Kidney glomerular epithelial cell (primary cell): Measurements from ENCODE around the gene SCN1B.
"Not testable (repeated sequence)": the region's sequence is repeated elsewhere in the genome, so short reads cannot be mapped to it uniquely, and the experiment has no call there.

Experiments used
- DNase-seq: peaks from one replicate; lab custom pipeline; 2025; lab: John Stamatoyannopoulos, UW

The SCN1B gene

DNA sequence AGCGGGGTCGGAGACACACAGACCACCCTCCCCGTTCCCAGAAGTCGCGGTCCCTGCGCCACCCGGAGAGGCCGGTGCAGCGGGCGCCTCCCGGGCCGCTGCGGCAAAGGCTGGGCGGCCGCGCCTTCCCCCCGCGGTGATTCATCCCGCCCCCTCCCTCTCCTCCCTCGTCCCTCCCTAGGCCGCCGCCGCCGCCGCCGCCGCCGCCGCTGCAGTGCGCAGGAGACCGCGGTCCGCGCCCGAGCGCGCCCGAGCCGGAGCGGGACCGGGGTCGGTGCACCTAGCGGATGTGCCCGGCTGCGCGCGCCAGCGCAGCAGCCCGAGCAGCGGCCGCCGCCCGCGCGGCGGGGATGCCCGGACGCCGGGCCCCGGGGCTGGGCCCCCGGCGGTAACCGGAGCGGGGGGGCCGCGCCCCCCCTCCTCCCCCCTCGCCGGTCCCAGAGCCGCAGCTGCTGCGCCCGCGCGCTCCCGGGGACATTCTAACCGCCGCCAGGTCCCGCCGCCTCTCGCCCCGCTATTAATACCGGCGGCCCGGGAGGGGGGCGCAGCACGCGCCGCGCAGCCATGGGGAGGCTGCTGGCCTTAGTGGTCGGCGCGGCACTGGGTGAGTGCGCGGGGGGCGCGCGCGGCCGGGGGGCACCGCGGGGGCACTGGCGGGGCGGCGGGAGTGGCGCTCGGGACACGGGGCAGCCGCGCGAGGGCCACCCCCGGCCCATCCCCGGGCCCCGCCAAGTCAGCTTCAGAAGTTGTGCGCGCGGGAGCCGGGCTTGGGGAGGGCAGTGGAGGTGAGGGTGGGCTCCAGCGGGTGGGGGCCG is at the start of gene SCN1B:
Gene SCN1B, plus strand, starts transcription at position 214 of the 815 bp plus-strand sequence. Its CDS starts 351 bp downstream, at position 565.
- DNase-seq: no peak

- DNase-seq: no peak
Observed at GRCh38 chr19:34982275-34982674, 48.0 kb upstream of the SCN1B start.

DNA sequence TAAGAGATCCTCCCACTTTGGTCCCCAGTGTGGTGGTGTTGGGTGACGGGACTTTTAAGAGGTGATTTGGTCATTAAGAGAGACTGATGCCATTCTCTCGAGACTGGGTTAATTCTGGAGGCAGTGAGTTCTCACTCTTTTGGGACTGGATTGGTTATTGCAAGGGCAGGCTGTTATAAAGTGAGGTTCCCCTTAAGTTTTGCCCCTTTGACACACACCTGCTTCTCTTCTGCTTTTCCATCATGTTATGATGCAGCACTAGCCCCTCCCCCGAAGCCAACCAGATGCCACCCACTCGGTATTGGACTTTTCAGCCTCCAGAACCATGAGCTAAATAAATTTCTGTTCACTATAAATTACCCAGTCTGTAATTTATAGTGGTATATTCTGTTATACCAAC is 46.5 kb upstream of the SCN1B start:
- no peak for DNase-seq

- DNase-seq: no peak
Observed at GRCh38 chr19:34984287-34984686, 46.0 kb upstream of the SCN1B start.

- no peak for DNase-seq
Observed at GRCh38 chr19:34985249-34986022, 44.8 kb upstream of the SCN1B start.

GRCh38 chr19:34988119-34988518 is 42.2 kb upstream of the SCN1B start:
- no peak for DNase-seq

DNA sequence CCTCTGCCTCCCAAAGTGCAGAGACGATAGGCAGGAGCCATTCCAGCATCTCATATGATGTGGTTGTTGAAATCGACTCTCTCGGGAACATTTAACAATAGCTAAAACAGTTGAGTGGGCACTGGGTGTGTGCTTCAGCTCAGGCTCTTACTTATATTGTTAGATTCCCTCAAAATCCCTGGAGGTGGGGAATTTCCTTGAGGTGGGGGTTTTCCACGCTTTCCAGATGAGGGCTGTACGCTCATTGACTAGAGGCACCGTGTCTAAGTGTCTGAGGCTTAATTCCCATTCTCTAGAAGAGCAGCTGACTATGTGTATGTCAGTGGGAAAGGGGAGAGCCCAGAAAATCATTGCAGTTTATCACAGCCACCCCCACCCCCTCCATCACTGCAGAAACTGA is 41.0 kb upstream of the SCN1B start:
- no peak for DNase-seq

GRCh38 chr19:34990578-34991192 is 39.6 kb upstream of the SCN1B start:
- DNase-seq: no peak

DNA sequence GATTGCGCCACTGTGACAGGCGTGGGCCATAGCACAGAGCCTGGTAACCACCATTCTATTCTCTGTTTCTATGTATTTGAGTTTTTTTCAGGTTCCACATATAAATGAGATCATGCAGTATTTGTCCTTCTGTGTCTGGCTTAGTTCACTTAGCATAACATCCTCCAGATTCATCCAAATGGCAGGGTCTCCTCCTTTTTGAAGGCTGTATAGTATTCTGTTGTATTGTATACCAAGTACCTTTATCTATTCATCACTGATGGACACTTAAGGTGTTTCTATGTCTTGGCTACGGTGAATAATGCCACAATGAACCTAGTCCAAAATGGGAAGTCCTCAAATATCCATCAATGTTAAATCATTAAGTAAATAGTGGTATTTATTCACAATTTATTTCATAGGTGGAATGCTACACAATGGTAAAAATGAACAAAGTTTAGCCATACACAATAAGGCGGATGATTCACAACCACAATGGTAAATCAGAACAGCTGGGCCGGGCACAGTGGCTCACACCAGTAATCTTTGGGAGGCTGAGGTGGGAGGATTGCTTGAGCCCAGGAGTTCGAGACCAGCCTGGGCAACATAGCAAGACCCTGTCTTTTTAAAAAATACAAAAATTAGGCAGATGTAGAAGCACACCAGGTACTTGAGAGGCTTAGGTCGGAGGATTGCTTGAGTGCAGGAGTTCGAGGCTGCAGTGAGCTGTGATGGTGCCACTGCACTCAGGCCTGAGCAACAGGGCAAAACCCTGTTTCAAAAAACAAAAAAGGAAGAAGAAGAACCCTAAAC is 38.5 kb upstream of the SCN1B start:
- DNase-seq: no peak

GRCh38 chr19:34992582-34992981 is 37.7 kb upstream of the SCN1B start:
- DNase-seq: not testable (repeated sequence)

GRCh38 chr19:34994286-34994642 is 36.0 kb upstream of the SCN1B start:
- no peak for DNase-seq

DNA sequence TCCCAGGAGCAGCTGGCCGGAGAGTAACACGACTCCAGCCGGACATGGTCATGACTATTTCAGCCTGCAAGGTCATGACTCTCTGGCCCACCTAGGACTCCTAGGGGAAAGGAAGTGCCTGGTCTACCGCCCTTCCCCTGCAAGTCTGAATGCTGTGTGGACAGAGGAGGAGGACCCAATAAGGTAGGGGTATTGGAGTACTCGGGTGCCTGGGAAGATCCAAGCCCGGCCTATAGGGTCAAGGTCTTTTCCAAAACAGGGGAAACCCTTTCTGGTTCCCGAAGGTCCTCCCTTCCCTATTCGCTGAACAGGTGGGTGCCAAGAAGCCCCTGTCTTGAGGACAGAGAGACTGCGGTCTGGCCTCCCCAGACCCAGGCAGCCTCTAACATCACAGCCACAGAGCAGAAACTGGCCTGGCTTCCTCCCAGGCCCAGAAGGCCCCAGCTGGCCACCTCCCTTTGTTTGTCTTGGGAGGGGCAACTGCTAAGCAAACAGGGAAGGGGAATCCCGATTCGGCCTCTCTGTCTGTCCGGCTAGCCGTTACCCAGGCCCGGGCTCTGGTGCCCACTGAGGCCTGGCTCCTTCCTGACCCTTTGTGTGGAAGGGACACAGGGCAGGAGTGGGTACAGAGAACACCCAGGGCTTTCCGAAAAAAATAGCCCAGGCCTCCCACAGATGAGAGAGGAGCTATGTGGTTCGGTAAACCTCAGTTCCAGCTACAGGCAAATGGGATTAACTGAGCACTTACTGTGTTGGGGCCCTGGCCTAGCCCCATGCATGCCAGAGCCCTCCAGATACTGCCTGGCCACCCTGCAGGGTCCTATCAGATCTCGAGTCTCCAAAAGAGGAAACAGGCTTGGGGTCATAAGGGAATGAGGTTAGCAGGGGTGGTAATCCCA is 35.4 kb upstream of the SCN1B start:
- DNase-seq: no peak

DNA sequence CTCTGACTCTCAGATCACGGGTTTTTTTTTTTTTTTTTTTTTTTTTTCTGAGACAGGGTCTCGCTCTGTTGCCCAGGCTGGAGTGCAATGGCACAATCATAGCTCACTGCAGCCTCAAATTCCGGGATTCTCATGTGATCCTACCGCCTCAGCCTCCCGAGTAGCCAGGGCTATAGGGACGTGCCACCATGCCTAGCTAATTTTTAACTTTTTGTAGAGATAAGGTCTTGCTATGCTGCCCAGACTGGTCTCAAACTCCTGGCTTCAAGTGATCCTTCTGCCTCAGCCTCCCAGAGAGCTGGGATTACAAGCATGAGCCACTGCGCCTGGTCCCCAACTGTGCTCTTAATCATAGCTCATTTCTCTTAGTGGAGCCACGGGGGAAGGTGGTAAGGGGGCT is 34.7 kb upstream of the SCN1B start:
- DNase-seq: no peak

GRCh38 chr19:34997071-34997617 is 33.1 kb upstream of the SCN1B start:
- no peak for DNase-seq

DNA sequence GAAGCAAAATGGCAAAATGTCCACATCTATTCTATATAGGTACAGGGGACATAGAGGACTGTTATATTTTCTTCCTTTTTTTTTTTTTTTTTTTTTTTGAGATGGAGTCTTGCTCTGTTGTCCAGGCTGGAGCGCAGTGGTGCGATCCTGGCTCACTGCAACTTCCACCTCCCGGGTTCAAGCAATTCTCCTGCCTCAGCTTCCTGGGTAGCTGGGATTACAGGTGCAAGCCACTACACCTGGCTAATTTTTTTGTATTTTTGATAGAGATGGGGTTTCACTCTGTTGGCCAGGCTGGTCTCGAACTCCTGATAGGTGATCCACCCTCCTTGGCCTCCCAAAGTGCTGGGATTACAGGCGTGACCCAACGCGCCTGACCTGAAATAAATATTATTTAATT is 32.0 kb upstream of the SCN1B start:
- not testable (repeated sequence) for DNase-seq

GRCh38 chr19:34998777-34999497 is 31.3 kb upstream of the SCN1B start:
- peak; percentile 62 for DNase-seq

DNA sequence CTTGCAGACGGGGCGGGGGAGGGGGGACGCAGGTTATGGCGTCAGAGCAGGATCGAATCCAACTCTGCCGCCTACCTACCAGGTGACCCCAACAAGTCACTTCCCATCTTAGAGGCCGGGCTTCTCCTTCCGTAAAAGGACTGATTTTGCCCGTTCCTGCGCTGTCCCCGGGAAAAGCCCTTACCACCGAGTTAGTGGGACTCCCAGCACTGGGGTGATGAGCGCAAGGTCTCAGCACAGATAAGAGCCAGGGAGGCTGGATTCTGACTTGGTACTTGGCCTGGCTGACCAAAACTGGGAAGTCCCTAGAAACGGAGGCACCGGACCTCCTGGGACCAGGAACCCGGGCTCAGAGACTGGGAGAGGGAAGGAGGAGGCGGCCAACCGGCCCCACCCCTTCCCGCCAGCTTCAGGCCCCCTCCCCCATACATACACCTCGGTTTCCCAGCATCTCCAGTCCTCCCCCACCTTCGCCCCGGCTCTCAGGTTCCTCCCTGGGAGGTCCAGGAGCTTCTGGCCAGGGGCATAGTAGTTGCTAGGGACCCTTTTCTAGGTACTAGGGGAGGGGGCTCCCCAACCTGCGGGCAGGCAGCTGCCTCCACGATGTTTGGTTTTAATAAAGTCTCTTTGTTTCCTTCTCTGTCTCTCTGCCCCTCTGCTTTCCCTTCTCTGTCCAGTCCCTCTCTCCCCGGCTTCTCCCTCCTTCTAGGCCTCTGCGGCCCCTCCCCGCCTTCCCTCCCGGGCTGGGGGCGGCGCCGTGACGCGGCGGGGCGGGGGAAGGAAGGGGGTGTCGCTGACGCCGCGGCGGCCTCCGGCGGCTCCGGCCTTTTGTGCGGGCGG is 30.6 kb upstream of the SCN1B start, which contains the start of gene GRAMD1A:
Gene GRAMD1A, plus strand, starts transcription at position 826 of the 840 bp plus-strand sequence. CDS start 156 bp downstream, outside the sequence.
- DNase-seq: peak; percentile 63

- DNase-seq: no peak
Observed at GRCh38 chr19:35000338-35000646, 30.0 kb upstream of the SCN1B start.
